K562 (cell line): Measurements from ENCODE around the gene VAT1L. TPM values are rescaled to one million over a fixed set of nuclear protein-coding genes. Genes with fewer than 3 reads are reported as not detected.

Experiments used
- ATAC-seq: fragments of 200-7000 bp; cut with Tn5 transposase; 3 replicates; pipeline ENCODE4 v1.9.1; 2020; ENCODE audit warnings: moderate library complexity
- BruUV-seq: library from RNA; stranded (reverse); fragments of 400-500 nt; replicated peaks from 2 replicates; lab custom pipeline; 2021; lab: Mats Ljungman, UMichigan
- CTCF ChIA-PET: fragments of 300-600 bp; formaldehyde crosslinking; extraction: SDS; loops from one replicate; lab custom pipeline; 2021; ENCODE audit warnings: low intra/inter-chr PET ratio; lab: Yijun Ruan, JAX
- POLR2A ChIA-PET: fragments of 300-600, 350-650 bp; sonication (Branson Sonifier 250); formaldehyde crosslinking; extraction: SDS; loops from one replicate; lab custom pipeline; 2021; ENCODE audit warnings: antibody characterized with exemption, inconsistent platforms; lab: Yijun Ruan, JAX
- DNase-seq, 4 experiments: peaks; one replicate each; pipeline versions ENCODE4 v3.0.0 to v3.0.0-alpha.2; 2011 to 2018; ENCODE audit warnings: low spot score in 3 of 4, mixed read lengths in 3 of 4; ENCODE audit errors: extremely low read depth in 1 of 4
- FAIRE-seq: peaks from 2 replicates; lab custom pipeline; 2011; peaks lifted over from hg19 to GRCh38; lab: Jason Lieb, UNC
- H2AFZ ChIP-seq: 2 replicates; pipeline ENCODE4 v1.6.0; 2011; ENCODE audit warnings: low read depth, low read length, control low read depth, inconsistent platforms
- H3K27ac ChIP-seq: fragments of 200-600 bp; 3 replicates; pipeline ENCODE4 v1.8.0; 2011; ENCODE audit warnings: low read depth, mild to moderate bottlenecking, control low read depth, inconsistent platforms, low read length, moderate library complexity, mixed read lengths; ENCODE audit errors: extremely low read depth
- H3K27me3 ChIP-seq, 2 experiments: fragments of 300-600 bp in 1 of 2; 2 replicates in 1 of 2; 3 replicates in 1 of 2; pipeline versions ENCODE4 v1.6.0 to v1.8.0; 2011; ENCODE audit warnings: inconsistent platforms in 2 of 2, low read length in 2 of 2, mild to moderate bottlenecking in 1 of 2, mixed read lengths in 1 of 2, moderate library complexity in 1 of 2; ENCODE audit not compliant: control insufficient read depth in 2 of 2, insufficient read depth in 2 of 2
- H3K36me3 ChIP-seq: fragments of 300-600 bp; 3 replicates; pipeline ENCODE4 v1.8.0; 2011; ENCODE audit warnings: mild to moderate bottlenecking, low read length, inconsistent platforms; ENCODE audit not compliant: control insufficient read depth, insufficient read depth
- H3K4me1 ChIP-seq, 2 experiments: fragments of 200-600 bp in 1 of 2; replicated peaks in 1 of 2; 2 replicates in 1 of 2; 3 replicates in 1 of 2; pipeline versions ENCODE4 v1.5.1 to v1.8.0; 2011; ENCODE audit warnings: inconsistent platforms in 2 of 2, low read length in 2 of 2, mild to moderate bottlenecking in 1 of 2, mixed read lengths in 1 of 2, moderate library complexity in 1 of 2; ENCODE audit not compliant: control insufficient read depth in 2 of 2, insufficient read depth in 2 of 2
- H3K4me2 ChIP-seq: 2 replicates; pipeline ENCODE4 v1.6.1; 2011; ENCODE audit warnings: low read length, control low read depth, inconsistent platforms, mixed read lengths; ENCODE audit not compliant: insufficient read depth
- H3K4me3 ChIP-seq: fragments of 200-600 bp; sonication (generic), shearing (Covaris generic); 2 replicates; pipeline ENCODE4 v1.5.1; 2016; ENCODE audit warnings: control low read depth, inconsistent platforms
- H3K79me2 ChIP-seq: fragments of 200-600 bp; 3 replicates; pipeline ENCODE4 v1.8.0; 2011; ENCODE audit warnings: low read length, inconsistent platforms; ENCODE audit not compliant: control insufficient read depth, insufficient read depth
- H3K9ac ChIP-seq, 2 experiments: 2 replicates each; pipeline versions ENCODE4 v1.6.0 to v1.6.1; 2011; ENCODE audit warnings: low read depth in 2 of 2, low read length in 2 of 2, control low read depth in 1 of 2, inconsistent platforms in 1 of 2, mild to moderate bottlenecking in 1 of 2, mixed read lengths in 1 of 2; ENCODE audit not compliant: insufficient read depth in 1 of 2
- H3K9me1 ChIP-seq: one replicate; pipeline ENCODE4 v1.6.0; 2011; ENCODE audit warnings: inconsistent platforms, mild to moderate bottlenecking, low read length, moderate library complexity; ENCODE audit not compliant: control insufficient read depth, insufficient read depth
- H3K9me3 ChIP-seq: replicated peaks from 2 replicates; pipeline ENCODE4 v1.5.1; 2011; ENCODE audit warnings: low read depth, low read length, inconsistent platforms; ENCODE audit not compliant: control insufficient read depth, insufficient read depth
- H4K20me1 ChIP-seq: replicated peaks from 2 replicates; pipeline ENCODE4 v1.6.1; 2011; ENCODE audit warnings: low read length, inconsistent platforms, mixed read lengths; ENCODE audit not compliant: control insufficient read depth, insufficient read depth
- ARID1B ChIP-seq: fragments of 450-650 bp; IDR thresholded peaks from 2 replicates; pipeline ENCODE4 v1.6.1; 2016; ENCODE audit warnings: antibody characterized with exemption, mild to moderate bottlenecking, inconsistent platforms
- CHCHD3 ChIP-seq: fragments of 250-450 bp; sonication (Bioruptor Pico); IDR thresholded peaks from 2 replicates; pipeline ENCODE4 v2.1.2; 2022; ENCODE audit warnings: mild to moderate bottlenecking
- GATAD2B ChIP-seq: fragments of 450-650 bp; IDR thresholded peaks from 2 replicates; pipeline ENCODE4 v1.6.1; 2017; ENCODE audit warnings: mild to moderate bottlenecking, borderline replicate concordance
- GTF2F1 ChIP-seq: IDR thresholded peaks from 2 replicates; pipeline ENCODE4 v1.6.1; 2011; ENCODE audit warnings: low read depth, low read length, improper control_type of control experiment
- TBP ChIP-seq: optimal IDR thresholded peaks from 2 replicates; pipeline ENCODE3; 2011; ENCODE audit warnings: low read depth, low read length, improper control_type of control experiment
- ZNF263 ChIP-seq: sonication (generic); formaldehyde crosslinking; IDR thresholded peaks from 2 replicates; pipeline ENCODE4 v1.8.0; 2022; ENCODE audit warnings: mild to moderate bottlenecking, missing genetic modification reagents, borderline replicate concordance
- in situ Hi-C: fragments of 300-500 bp; cut with MboI; formaldehyde crosslinking; loops from 4 replicates; pipeline ENCODE4 v1.15.0; 2018; ENCODE audit warnings: inconsistent platforms, mixed read lengths
- intact Hi-C: fragments of 100-400 bp; cut with micrococcal nuclease; formaldehyde crosslinking; loops from 2 replicates; pipeline ENCODE4 v1.14.2; 2022
- polyA plus RNA-seq, 8 experiments: library from polyadenylated mRNA; depleted of rRNA in 4 of 8; stranded (reverse) in 5 of 8; unstranded in 3 of 8; fragments of >200 nt; fragmentation: Nextera tagmentation in 2 of 8; fragmentation: Illumina TruSeq in 1 of 8; extraction: Ambion mirVana in 2 of 8; extraction: Trizol in 1 of 8; gene quantifications; 2 replicates each; pipeline versions ENCODE4 v1.2.1 to v1.2.3, GENCODE V29; 2011 to 2014; ENCODE audit warnings: inconsistent platforms in 1 of 8, missing spikeins in 1 of 8
- total RNA-seq, 7 experiments: library from RNA; depleted of rRNA in 6 of 7; stranded (reverse); fragments of >200 nt in 6 of 7; fragmentation: Illumina TruSeq in 2 of 7; extraction: Trizol in 2 of 7; gene quantifications; 2 replicates each; pipeline versions ENCODE4 v1.2.1 to v1.2.3, GENCODE V29; 2011 to 2021; ENCODE audit warnings: low replicate concordance in 1 of 7
- TF ChIP-seq, protein P1 (sequence below): sonication (generic); formaldehyde crosslinking; IDR thresholded peaks from 2 replicates; pipeline ENCODE4 v1.8.1; 2022; ENCODE audit warnings: missing genetic modification reagents

Gene VAT1L
- total and polyA plus RNA-seq, 9 of the 15 experiments (the other 6 are each of a cell fraction or from before 2014, with no cell fraction given): 0.01 TPM; not detected in 8

DNA sequence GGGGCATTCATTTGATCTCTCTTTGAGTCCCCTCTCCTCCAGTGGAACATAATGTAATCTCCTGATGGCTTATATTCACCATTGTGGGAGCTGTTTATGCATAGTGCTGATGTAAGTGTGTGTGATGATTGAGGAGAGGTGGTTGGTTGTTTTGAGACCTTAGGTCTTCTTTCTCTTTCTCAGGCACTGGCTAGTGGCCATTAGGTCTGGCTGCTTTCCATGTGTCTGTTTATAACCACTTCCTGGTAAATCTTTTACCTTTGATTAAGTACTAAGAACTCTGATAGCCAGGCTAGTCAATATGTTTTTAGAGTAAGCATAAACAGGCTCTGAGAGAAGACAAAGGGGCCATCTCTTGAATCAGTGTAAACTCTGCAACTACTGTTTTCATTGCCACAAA, 27.9 kb downstream of the VAT1L start:
- in situ Hi-C loops (no loop called here), intact Hi-C loops (no loop called here)
- Histone ChIP-seq H3K4me3 (no peak overlapping the region), H3K9me1 (no peaks in the 10 kb centered on the region), H3K79me2 (no peaks in the 10 kb centered on the region), H3K9me3 (no peaks in the 10 kb centered on the region), H3K27me3 (peaks cover 0 to 3% of the 10 kb centered on the region in 2 experiments; a peak in 1 of 5 replicates), H3K4me2 (no peak overlapping the region), H3K36me3 (no peaks in the 10 kb centered on the region), H3K4me1 (no peaks in the 10 kb centered on the region), H3K27ac (no peak overlapping the region), H4K20me1 (no peaks in the 10 kb centered on the region), H2AFZ (no peak overlapping the region), H3K9ac (no peak overlapping the region)
- DNase-seq (no peak), ATAC-seq (no peak), FAIRE-seq (no peak)
- POLR2A ChIA-PET: no interaction called here
- TF ChIP-seq GTF2F1: no peak
- TF ChIP-seq ZNF263 (CRISPR knock-in tag): no peak
- no peak for TF ChIP-seq ARID1B
- TF ChIP-seq, protein P1, sequence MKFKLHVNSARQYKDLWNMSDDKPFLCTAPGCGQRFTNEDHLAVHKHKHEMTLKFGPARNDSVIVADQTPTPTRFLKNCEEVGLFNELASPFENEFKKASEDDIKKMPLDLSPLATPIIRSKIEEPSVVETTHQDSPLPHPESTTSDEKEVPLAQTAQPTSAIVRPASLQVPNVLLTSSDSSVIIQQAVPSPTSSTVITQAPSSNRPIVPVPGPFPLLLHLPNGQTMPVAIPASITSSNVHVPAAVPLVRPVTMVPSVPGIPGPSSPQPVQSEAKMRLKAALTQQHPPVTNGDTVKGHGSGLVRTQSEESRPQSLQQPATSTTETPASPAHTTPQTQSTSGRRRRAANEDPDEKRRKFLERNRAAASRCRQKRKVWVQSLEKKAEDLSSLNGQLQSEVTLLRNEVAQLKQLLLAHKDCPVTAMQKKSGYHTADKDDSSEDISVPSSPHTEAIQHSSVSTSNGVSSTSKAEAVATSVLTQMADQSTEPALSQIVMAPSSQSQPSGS: no peak
- TF ChIP-seq GATAD2B: no peak
- TF ChIP-seq TBP: no peak
- no peak for TF ChIP-seq CHCHD3 (CRISPR knock-in tag)
- no TSS peak for BruUV-seq
- CTCF ChIA-PET: no interaction called here
